ENCODE results near the gene PACS1.
"Not testable (repeated sequence)": the region's sequence is repeated elsewhere in the genome, so short reads cannot be mapped to it uniquely, and the experiment has no call there.

Gene PACS1

GRCh38 chr11:66112041-66112491, 42.0 kb downstream of the PACS1 start:
- DNase-seq, result no peak

DNA sequence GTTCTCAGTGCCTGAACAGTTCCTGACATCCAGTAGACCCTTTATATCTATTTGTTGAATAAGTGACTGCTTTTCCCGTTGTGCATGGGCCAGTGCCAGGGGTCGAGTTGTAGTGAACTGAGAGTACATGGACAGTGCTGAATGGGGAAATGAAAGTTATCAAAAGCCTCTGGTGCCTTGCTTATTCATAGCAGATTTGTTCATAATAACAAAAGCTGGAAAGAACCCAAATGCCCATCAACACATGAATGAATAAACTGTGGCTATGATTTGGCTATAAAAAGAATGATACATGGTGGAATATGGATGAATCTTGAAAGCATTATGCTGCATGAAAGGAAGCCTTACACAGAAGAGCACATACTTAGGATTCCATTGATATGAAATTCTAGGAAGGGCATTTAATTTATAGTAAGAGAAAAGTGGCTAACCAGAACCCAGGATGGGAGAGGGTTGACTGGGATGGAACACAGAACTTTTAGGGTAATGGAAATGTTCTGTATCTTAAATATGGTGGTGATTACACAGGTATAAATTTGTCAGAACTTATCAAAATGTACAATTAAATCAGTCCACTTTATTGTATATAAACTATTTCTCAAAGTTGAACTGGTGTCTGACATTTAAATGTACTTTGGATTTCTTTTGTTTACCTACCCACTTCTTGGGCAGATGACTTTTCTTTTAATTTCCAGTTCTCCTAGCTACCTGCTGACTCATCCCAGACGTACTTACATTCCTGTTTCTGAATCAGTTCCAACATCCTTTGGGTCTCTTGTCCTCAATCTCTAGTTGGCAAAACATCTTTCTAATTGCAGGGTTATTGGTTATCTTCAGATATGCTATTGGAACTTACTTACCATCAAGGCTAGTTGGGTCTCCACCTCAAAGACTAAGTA, 42.8 kb downstream of the PACS1 start:
- DNase-seq, result no peak

DNA sequence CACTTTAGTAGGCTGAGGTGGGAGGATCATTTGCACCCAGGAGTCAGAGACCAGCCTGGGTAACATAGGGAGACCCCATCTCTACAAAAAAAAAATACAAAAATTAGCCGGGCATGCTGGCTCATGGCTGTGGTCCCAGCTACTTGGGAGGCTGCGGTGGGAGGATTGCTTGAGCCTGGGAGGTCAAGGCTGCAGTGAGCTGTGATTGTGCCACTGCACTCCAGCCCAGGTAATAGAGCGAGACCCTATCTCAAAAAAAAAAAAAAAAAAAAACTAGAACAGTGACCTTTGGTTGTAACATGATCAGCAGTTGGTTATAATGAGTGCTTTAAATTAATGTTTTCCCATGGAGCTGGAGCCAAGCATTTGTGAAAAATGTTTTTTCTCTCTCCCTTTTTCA, 44.9 kb downstream of the PACS1 start:
- DNase-seq, result not testable (repeated sequence)

DNA sequence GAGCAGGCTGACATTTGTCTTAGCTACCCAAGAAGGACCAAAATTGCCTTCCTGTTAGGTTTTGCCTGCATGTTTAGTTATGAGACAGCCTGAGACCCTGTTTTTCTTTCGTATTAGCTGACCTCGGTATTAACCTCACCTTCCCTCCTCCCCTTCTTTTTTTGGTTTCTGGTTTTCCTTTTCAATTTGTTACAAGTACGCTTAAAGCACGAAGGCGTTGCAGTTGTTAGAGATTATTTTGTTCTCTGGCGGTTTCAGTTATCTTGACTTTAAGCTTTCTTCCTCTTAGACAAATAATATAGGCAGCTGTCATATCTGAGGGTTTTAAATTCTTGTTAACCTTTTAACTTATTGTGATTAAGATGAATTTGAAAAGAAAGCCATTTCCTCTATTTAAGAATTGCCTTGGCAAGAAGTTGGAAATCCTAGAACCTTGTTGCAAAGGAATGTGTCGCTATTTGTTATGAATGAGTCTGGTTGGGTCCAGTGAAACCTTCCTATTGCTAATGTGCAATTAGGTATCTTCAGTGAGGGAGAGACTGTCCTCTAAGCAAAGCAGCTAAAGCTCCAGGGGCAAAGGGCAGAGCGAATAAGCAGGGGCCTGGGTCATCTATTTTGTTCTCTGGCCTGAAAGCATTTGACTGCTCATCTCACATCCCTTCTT, 45.7 kb downstream of the PACS1 start:
- no peak for DNase-seq

- no peak for DNase-seq
Observed at GRCh38 chr11:66116576-66117361, 46.7 kb downstream of the PACS1 start.

GRCh38 chr11:66118847-66119246, 48.8 kb downstream of the PACS1 start:
- peak in 1 of 2 experiments; percentile 14 for DNase-seq

DNA sequence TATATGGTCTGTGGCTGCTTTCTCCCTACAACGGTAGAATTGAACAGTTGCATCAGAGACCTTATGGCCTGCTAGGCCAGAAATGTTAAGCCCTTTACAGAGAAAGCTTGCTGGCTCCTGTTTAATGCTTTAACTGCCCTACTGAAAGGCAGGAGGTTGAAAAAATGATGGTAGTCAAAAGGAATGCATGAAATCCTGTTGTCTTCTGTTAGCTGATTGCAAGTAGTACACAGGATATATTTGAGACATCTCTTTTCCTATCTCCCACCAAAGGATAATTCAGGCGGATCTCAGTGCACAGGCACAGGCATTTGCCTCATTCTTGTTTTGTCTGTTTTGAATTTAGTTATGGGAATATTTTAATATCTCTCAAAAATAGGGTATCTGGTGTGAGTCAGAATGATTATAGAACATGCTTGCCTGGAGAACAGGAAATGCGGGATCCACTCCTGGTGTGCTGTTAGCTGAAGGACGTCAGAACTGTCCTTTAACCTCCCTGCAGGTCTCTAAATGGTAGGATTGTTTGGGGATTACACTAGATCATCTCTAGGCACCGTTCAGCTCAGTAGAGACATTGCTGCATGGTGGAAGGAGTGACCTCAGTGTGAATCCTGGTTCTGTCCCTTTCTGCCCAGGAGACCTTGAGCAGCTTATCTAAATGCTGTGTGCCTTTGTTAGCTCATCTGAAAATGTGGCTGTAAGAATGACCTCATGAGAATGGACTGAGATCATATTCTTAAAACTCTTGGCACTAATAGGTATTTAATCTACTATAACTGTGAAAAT, 49.5 kb downstream of the PACS1 start:
- DNase-seq, result peak in 1 of 2 experiments; percentile 11

- DNase-seq, result no peak
Observed at GRCh38 chr11:66121466-66121865, 51.4 kb downstream of the PACS1 start.

DNA sequence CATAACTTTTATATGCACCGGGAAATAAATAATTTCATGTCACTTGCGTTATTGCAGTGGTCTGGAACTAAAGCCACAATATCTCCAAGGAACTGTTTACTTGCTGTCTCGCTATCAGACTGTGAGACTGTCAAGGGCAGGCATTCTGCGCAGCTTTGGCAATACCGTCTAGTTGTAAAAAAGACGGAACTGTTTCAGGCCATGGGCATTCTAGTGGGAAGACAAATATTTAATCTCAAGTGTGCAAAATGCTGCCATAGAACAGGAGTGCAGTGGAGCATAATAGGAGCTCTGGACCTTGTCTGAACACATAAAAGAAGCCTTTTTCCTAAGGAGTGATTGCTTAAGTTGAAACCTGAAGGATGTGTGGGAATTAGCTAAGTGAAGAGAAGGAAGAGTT, 53.8 kb downstream of the PACS1 start:
- DNase-seq, result no peak

GRCh38 chr11:66124564-66124963, 54.5 kb downstream of the PACS1 start:
- no peak for DNase-seq

DNA sequence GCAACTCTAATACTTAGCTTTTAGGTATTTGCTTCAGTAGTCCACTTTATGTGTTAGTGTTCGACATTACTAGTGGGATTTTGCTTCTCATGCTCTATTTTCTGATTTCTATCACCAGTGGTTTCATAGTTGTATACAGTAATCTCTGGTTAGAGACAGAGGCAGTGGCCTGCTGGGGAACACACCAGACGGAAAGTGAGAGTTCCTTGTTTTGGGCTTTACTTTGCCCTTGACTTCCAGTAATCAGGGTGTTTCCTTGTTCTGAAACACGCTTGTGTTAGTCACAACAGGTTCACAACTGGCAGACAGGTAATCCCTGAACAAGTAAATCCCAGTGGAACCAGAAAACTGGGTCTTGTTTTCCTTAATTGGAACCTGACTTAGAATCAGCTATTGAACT, 56.0 kb downstream of the PACS1 start:
- peak in 1 of 2 experiments; percentile 50 for DNase-seq

DNA sequence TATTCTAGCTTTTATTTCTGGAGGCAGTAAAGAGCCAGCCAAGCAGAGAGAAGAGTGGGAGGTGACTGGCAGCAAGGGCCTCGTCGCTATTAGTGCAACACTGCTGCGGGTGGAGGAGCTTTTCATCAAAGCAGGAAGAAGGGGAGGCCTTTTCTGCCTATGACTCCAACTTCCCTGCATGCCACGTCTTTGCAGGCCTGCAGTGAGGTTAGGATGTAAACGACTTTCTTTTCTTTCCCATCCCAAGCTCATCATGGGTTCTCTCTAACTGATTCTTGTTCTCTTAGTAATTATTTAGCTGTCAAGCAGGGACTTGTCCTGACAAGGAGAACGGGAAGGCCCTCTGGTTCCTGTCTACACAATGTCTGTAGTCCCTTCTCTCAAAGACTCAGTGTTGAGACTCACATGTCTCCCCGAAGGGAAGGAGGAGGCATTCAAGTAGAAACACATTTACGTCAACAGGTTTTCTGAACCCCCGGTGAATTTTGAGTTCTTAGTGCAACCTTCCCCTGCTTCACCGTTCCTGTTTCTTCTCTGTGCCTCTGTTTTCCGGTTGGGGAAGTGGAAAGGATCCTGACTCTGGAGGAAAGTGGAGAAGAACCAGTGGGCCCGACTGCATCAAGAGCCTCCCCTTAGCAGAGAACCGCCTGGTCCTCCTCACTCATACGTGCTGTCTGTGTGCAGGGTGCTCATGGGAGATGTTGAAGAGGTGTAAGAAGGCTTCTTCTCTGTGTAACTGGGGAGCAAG, 56.9 kb downstream of the PACS1 start:
- DNase-seq, result peak; percentile 64 to 72

GRCh38 chr11:66130978-66131377, 60.9 kb downstream of the PACS1 start:
- DNase-seq, result no peak

DNA sequence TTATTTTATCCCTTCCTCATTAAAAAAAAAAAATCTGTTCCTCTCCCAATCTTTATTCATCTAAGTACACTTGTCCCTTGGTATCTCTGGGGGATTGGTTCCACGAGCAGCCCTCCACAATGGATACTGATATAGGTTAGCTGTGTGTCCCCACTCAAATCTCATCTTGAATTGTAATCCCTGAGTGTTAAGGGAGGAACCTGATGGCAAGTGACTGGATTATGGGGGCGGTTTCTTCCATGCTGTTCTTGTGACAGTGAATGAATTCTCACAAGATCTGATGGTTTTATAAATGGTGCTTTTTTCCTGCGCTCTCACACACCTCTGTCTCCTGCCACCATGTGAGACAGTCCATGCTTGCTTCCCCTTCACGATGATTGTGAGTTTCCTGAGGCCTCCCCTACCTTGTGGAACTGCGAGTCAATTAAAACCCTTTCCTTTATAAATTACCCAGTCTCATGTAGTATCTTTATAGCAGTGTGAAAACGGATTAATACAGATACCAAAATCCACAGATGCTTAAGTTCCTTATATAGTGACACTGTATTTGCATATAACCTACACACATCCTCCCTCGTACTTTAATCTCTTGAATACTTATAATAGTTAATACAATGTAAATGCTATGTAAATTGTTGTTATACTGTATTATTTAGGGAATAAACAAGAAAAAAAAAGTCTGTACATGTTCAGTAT, 62.0 kb downstream of the PACS1 start:
- no peak for DNase-seq

DNA sequence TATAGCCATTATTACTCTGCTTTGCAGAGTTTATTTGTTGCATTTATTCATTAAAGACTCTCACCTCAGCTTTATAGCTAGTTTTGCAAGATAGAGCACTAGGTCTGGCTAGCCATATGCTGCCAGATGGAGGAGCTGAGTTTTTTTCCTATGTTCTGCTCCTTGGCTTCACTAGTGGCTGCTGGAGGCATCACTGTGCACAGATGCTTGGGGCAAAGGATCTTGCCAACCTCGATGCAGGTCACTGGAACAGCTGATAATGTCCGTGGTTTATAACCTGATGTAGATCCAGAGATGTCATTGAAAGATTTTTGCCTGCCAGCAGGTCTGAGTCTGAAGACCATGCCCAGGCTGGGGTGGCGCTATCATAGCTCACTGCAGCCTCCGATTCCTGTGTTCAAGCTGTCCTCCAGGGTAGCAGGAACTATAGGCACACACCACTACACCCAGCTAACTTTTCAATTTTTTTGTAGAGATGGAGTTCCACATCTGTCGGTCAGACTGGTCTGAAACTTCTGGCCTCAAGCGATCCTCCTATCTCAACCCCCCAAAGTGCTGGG, 63.2 kb downstream of the PACS1 start:
- no peak for DNase-seq

DNA sequence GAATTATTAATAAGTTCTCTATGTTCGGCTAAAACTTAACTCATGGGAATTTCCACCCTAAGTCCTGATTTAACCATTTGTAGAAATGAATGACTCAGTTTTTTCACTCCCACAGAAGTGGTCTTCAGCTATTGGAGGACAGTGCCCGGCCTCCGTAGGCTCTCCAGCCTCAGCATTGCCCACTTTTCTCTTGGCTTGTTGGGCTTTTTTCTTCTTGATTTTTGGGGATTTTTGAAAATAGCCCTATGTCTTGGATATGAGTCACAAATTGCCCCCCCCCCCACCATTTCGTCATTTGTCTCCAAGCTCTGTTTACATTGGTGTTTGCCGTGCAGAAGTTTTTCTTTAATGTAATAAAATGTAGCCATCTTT, 66.7 kb downstream of the PACS1 start:
- DNase-seq, result no peak

- DNase-seq, result no peak
Observed at GRCh38 chr11:66139817-66140404, 69.8 kb downstream of the PACS1 start.

- DNase-seq, result no peak
Observed at GRCh38 chr11:66142370-66143263, 72.5 kb downstream of the PACS1 start.

DNA sequence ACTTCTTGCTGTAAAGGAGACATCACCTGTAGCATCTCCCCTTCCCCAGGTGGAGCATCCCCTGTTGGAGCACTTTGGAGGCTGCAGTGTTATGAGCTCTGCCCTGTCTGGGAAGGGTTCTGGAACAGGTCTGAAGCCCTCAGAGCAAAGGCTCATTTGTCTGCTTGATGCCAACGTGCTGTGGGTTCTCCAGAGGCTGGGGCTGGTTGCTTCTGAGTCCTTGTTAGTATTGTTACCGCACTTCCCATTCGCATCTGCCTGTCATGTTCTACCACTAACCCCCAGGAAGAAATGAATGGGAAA, 73.1 kb downstream of the PACS1 start:
- no peak for DNase-seq

Data from activated T-cell treated with anti-CD3 and anti-CD28 coated beads, Interleukin-2, amount 50 U/mL, for 48 hours (primary cell).